GM19467 (cell line): Measurements from ENCODE around the gene RBM20.

Source experiments
- ATAC-seq: cut with Tn5 transposase; IDR thresholded peaks from one replicate; pipeline ENCODE4 v1.9.1; 2021; ENCODE audit warnings: mild to moderate bottlenecking, moderate library complexity; ENCODE audit not compliant: unreplicated experiment

The RBM20 gene

GRCh38 chr10:110824660-110825059 lies 180.5 kb downstream of the RBM20 start:
- no peak for ATAC-seq

GRCh38 chr10:110825508-110825907 lies 181.4 kb downstream of the RBM20 start:
- ATAC-seq, result no peak

GRCh38 chr10:110827410-110827809 lies 183.3 kb downstream of the RBM20 start:
- no peak for ATAC-seq

- no peak for ATAC-seq
These were observed 183.7 kb downstream of the RBM20 start for GRCh38 chr10:110827875-110828274.

- no peak for ATAC-seq
These were observed 184.4 kb downstream of the RBM20 start for GRCh38 chr10:110828525-110828924.

GRCh38 chr10:110829721-110830410 lies 185.7 kb downstream of the RBM20 start:
- ATAC-seq, result no peak

GRCh38 chr10:110833234-110833940 lies 189.3 kb downstream of the RBM20 start:
- no peak for ATAC-seq

- no peak for ATAC-seq
These were observed 189.9 kb downstream of the RBM20 start for GRCh38 chr10:110833941-110834628.

GRCh38 chr10:110834629-110835301 lies 190.6 kb downstream of the RBM20 start:
- no peak for ATAC-seq

GRCh38 chr10:110835841-110836240 lies 191.7 kb downstream of the RBM20 start:
- ATAC-seq, result no peak

GRCh38 chr10:110836706-110837105 lies 192.6 kb downstream of the RBM20 start:
- no peak for ATAC-seq

GRCh38 chr10:110837418-110838171 lies 193.5 kb downstream of the RBM20 start:
- ATAC-seq, result no peak

GRCh38 chr10:110840225-110840922 lies 196.2 kb downstream of the RBM20 start:
- no peak for ATAC-seq

GRCh38 chr10:110840923-110841428 lies 196.8 kb downstream of the RBM20 start:
- no peak for ATAC-seq

- ATAC-seq, result peak; percentile 64
These were observed 197.7 kb downstream of the RBM20 start for GRCh38 chr10:110841767-110842267.

GRCh38 chr10:110842326-110842904 lies 198.3 kb downstream of the RBM20 start:
- no peak for ATAC-seq

GRCh38 chr10:110843031-110843430 lies 198.9 kb downstream of the RBM20 start:
- ATAC-seq, result peak; percentile 85

- ATAC-seq, result no peak
These were observed 199.9 kb downstream of the RBM20 start for GRCh38 chr10:110843796-110844616.

- no peak for ATAC-seq
These were observed 200.4 kb downstream of the RBM20 start for GRCh38 chr10:110844617-110844881.
